Measurements from ENCODE around the gene DTX3L. TPM values are rescaled to one million over a fixed set of nuclear protein-coding genes. Genes with fewer than 3 reads are reported as not detected.

DTX3L gene
- total and polyA plus RNA-seq, 2 donors from 2014 or later: 8.4 to 58.0 TPM

GRCh38 chr3:122594025-122594424 lies 29.9 kb downstream of the DTX3L start:
- no peaks in the 10 kb centered on the region for H3K36me3 ChIP-seq (ENCODE audit: control insufficient read depth in 2 of 3, insufficient read depth in 3 of 3, low read length in 3 of 3)
- no peaks in the 10 kb centered on the region for H3K27me3 ChIP-seq (ENCODE audit: control insufficient read depth, insufficient read depth, low read length)
- no peak overlapping the region for H3K27ac ChIP-seq (ENCODE audit: low read depth in 2 of 2, low read length in 2 of 2)
- DNase-seq: no peak
- H3K9me3 ChIP-seq (ENCODE audit: control insufficient read depth in 2 of 3, insufficient read depth in 1 of 3, low read length in 3 of 3): no peaks in the 10 kb centered on the region
- H3K4me3 ChIP-seq (ENCODE audit: low read length in 3 of 3): no peak overlapping the region
- no peak overlapping the region for H3K9ac ChIP-seq (ENCODE audit: low read length in 3 of 3)
- no peak for TF ChIP-seq CTCF (IDR thresholded peaks at IDR 0.05; ENCODE audit: borderline replicate concordance, extremely low read depth, insufficient read depth)
- intact Hi-C loops (cut with DNase I): no loop called here
- FAIRE-seq: no peak
- H3K4me1 ChIP-seq (ENCODE audit: control insufficient read depth in 2 of 3, insufficient read depth in 2 of 3, low read depth in 1 of 3, low read length in 3 of 3): no peaks in the 10 kb centered on the region

GRCh38 chr3:122598151-122598550 lies 34.0 kb downstream of the DTX3L start:
- Histone ChIP-seq H3K4me3 (ENCODE audit: low read length in 3 of 3) (no peak overlapping the region), H3K9ac (ENCODE audit: low read length in 3 of 3) (no peak overlapping the region), H3K27ac (ENCODE audit: low read depth in 2 of 2, low read length in 2 of 2) (no peak overlapping the region), H3K27me3 (ENCODE audit: control insufficient read depth, insufficient read depth, low read length) (no peaks in the 10 kb centered on the region), H3K4me1 (ENCODE audit: control insufficient read depth in 2 of 3, insufficient read depth in 2 of 3, low read depth in 1 of 3, low read length in 3 of 3) (no peaks in the 10 kb centered on the region), H3K36me3 (ENCODE audit: control insufficient read depth in 2 of 3, insufficient read depth in 3 of 3, low read length in 3 of 3) (no peaks in the 10 kb centered on the region), H3K9me3 (ENCODE audit: control insufficient read depth in 2 of 3, insufficient read depth in 1 of 3, low read length in 3 of 3) (no peaks in the 10 kb centered on the region)
- intact Hi-C loops (cut with DNase I): no loop called here
- no peak for FAIRE-seq
- no peak for DNase-seq
- TF ChIP-seq CTCF (IDR thresholded peaks at IDR 0.05; ENCODE audit: borderline replicate concordance, extremely low read depth, insufficient read depth): no peak

- intact Hi-C loops (cut with DNase I): no loop called here
- Histone ChIP-seq H3K4me1 (ENCODE audit: control insufficient read depth in 2 of 3, insufficient read depth in 2 of 3, low read depth in 1 of 3, low read length in 3 of 3) (no peaks in the 10 kb centered on the region), H3K27ac (ENCODE audit: low read depth in 2 of 2, low read length in 2 of 2) (no peak overlapping the region), H3K27me3 (ENCODE audit: control insufficient read depth, insufficient read depth, low read length) (no peaks in the 10 kb centered on the region), H3K9me3 (ENCODE audit: control insufficient read depth in 2 of 3, insufficient read depth in 1 of 3, low read length in 3 of 3) (no peaks in the 10 kb centered on the region), H3K4me3 (ENCODE audit: low read length in 3 of 3) (no peak overlapping the region), H3K9ac (ENCODE audit: low read length in 3 of 3) (no peak overlapping the region), H3K36me3 (ENCODE audit: control insufficient read depth in 2 of 3, insufficient read depth in 3 of 3, low read length in 3 of 3) (no peaks in the 10 kb centered on the region)
- FAIRE-seq (no peak), DNase-seq (no peak)
- TF ChIP-seq CTCF (IDR thresholded peaks at IDR 0.05; ENCODE audit: borderline replicate concordance, extremely low read depth, insufficient read depth): no peak
Measured at GRCh38 chr3:122598556-122598955, 34.4 kb downstream of the DTX3L start.

DNA sequence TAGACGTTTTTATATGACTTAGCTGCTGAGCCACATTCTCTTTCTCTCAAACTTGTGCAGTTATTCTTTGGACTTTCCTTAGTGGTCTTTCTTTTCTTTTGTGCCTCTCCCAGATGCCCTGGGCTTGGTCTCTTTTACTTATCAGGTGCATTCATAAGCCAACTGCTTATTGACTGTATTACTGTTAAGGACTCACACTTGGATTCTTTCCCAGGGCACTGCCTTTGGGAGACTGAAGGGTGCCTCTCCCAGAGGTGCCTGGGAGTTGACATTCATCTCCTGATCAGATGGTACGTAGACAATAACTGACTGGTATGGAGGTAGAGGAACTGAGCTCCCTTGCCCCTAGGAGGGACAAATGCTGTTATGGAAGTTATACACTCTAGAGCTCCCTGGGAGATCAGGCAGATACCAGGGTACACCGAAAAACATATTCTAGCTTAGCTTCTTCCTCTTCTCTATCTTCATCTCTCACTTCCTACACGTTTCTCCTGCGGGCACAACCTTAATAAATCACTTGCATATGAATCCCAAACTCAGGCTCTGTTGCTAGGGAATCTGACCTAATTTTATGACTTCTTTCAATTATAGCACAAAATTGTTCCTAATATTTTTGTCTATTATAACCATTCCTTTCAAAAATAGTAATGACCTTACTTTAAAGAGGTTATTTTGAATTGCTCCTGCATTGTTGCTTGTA lies 38.0 kb downstream of the DTX3L start:
- Histone ChIP-seq H3K27ac (ENCODE audit: low read depth in 2 of 2, low read length in 2 of 2) (no peak overlapping the region), H3K36me3 (ENCODE audit: control insufficient read depth in 2 of 3, insufficient read depth in 3 of 3, low read length in 3 of 3) (no peaks in the 10 kb centered on the region), H3K4me1 (ENCODE audit: control insufficient read depth in 2 of 3, insufficient read depth in 2 of 3, low read depth in 1 of 3, low read length in 3 of 3) (no peaks in the 10 kb centered on the region), H3K9ac (ENCODE audit: low read length in 3 of 3) (no peak overlapping the region), H3K9me3 (ENCODE audit: control insufficient read depth in 2 of 3, insufficient read depth in 1 of 3, low read length in 3 of 3) (no peaks in the 10 kb centered on the region), H3K4me3 (ENCODE audit: low read length in 3 of 3) (no peak overlapping the region), H3K27me3 (ENCODE audit: control insufficient read depth, insufficient read depth, low read length) (no peaks in the 10 kb centered on the region)
- intact Hi-C loops (cut with DNase I): no loop called here
- no peak for DNase-seq
- FAIRE-seq: no peak
- TF ChIP-seq CTCF (IDR thresholded peaks at IDR 0.05; ENCODE audit: borderline replicate concordance, extremely low read depth, insufficient read depth): no peak

Measured in kidney (tissue), 14 donors.